H9 (cell line): ENCODE measurements around the gene RXFP1. TPM values are rescaled to one million over a fixed set of nuclear protein-coding genes. Genes with fewer than 3 reads are reported as not detected.

Source experiments
- DNase-seq: peaks from one replicate; pipeline ENCODE4 v3.0.0-alpha.2; 2017
- H2AFZ ChIP-seq: one replicate; pipeline ENCODE4 v1.6.1; 2013; ENCODE audit warnings: mild to moderate bottlenecking, low read length, control low read depth, moderate library complexity
- H2AK5ac ChIP-seq: 2 replicates; pipeline ENCODE4 v1.6.1; 2013; ENCODE audit warnings: low read length, control low read depth, mixed read lengths; ENCODE audit not compliant: insufficient read length
- H2BK120ac ChIP-seq: one replicate; pipeline ENCODE4 v1.6.1; 2013; ENCODE audit warnings: low read depth, mild to moderate bottlenecking, low read length, control low read depth, inconsistent platforms; ENCODE audit not compliant: poor library complexity, severe bottlenecking
- H2BK12ac ChIP-seq: 2 replicates; pipeline ENCODE4 v1.6.1; 2013; ENCODE audit warnings: low read length, control low read depth, mixed read lengths, low read depth; ENCODE audit not compliant: insufficient read length
- H2BK15ac ChIP-seq: 2 replicates; pipeline ENCODE4 v1.6.1; 2013; ENCODE audit warnings: low read depth, low read length, control low read depth
- H2BK20ac ChIP-seq: one replicate; pipeline ENCODE4 v1.6.1; 2013; ENCODE audit warnings: low read depth, mild to moderate bottlenecking, low read length, control low read depth, inconsistent platforms; ENCODE audit not compliant: poor library complexity, severe bottlenecking
- H2BK5ac ChIP-seq: 2 replicates; pipeline ENCODE4 v1.6.1; 2013; ENCODE audit warnings: low read length, control low read depth, mixed read lengths; ENCODE audit not compliant: insufficient read length
- H3K14ac ChIP-seq: 2 replicates; pipeline ENCODE4 v1.6.1; 2013; ENCODE audit warnings: low read length, control low read depth; ENCODE audit not compliant: insufficient read depth
- H3K18ac ChIP-seq: 2 replicates; pipeline ENCODE4 v1.6.1; 2013; ENCODE audit warnings: low read depth, mild to moderate bottlenecking, mixed read lengths, low read length, control low read depth; ENCODE audit not compliant: insufficient read length
- H3K23ac ChIP-seq: 2 replicates; pipeline ENCODE4 v1.6.1; 2013; ENCODE audit warnings: low read length, control low read depth, mixed read lengths, low read depth; ENCODE audit not compliant: insufficient read length
- H3K23me2 ChIP-seq: 2 replicates; pipeline ENCODE4 v1.6.1; 2013; ENCODE audit warnings: low read depth, mild to moderate bottlenecking, mixed read lengths, low read length, control low read depth; ENCODE audit not compliant: insufficient read length, poor library complexity, severe bottlenecking
- H3K27ac ChIP-seq: 2 replicates; pipeline ENCODE4 v1.5.1; 2013; ENCODE audit warnings: low read length, control low read depth, mixed read lengths, low read depth; ENCODE audit not compliant: insufficient read length
- H3K27me3 ChIP-seq: 2 replicates; pipeline ENCODE4 v1.6.1; 2013; ENCODE audit warnings: low read length, control low read depth, inconsistent platforms; ENCODE audit not compliant: insufficient read depth
- H3K4ac ChIP-seq: 2 replicates; pipeline ENCODE4 v1.6.1; 2013; ENCODE audit warnings: low read depth, mild to moderate bottlenecking, control low read depth, inconsistent platforms, low read length, moderate library complexity
- H3K4me1 ChIP-seq: 2 replicates; pipeline ENCODE4 v1.6.1; 2013; ENCODE audit warnings: low read length, control low read depth, inconsistent platforms; ENCODE audit not compliant: insufficient read depth
- H3K4me2 ChIP-seq: 2 replicates; pipeline ENCODE4 v1.6.1; 2013; ENCODE audit warnings: low read length, control low read depth, mixed read lengths; ENCODE audit not compliant: insufficient read length, insufficient read depth
- H3K56ac ChIP-seq: 2 replicates; pipeline ENCODE4 v1.6.1; 2013; ENCODE audit warnings: low read depth, mild to moderate bottlenecking, mixed read lengths, low read length, control low read depth; ENCODE audit not compliant: insufficient read length
- H3K79me1 ChIP-seq: 2 replicates; pipeline ENCODE4 v1.6.1; 2013; ENCODE audit warnings: low read depth, mild to moderate bottlenecking, moderate library complexity, low read length, control low read depth, inconsistent platforms; ENCODE audit not compliant: insufficient read depth, poor library complexity, severe bottlenecking
- H3K79me2 ChIP-seq: 2 replicates; pipeline ENCODE4 v1.6.1; 2013; ENCODE audit warnings: low read length, control low read depth, inconsistent platforms; ENCODE audit not compliant: insufficient read depth
- H3K9ac ChIP-seq: 2 replicates; pipeline ENCODE4 v1.6.1; 2013; ENCODE audit warnings: low read length, control low read depth, mixed read lengths; ENCODE audit not compliant: insufficient read length; ENCODE audit errors: extremely low read depth
- H3K9me3 ChIP-seq: one replicate; pipeline ENCODE4 v1.6.1; 2013; ENCODE audit warnings: low read depth, low read length, inconsistent platforms; ENCODE audit not compliant: control insufficient read depth
- H3T11ph ChIP-seq: one replicate; pipeline ENCODE4 v1.6.1; 2013; ENCODE audit warnings: mild to moderate bottlenecking, low read length, control low read depth, inconsistent platforms
- H4K20me1 ChIP-seq: one replicate; pipeline ENCODE4 v1.6.1; 2013; ENCODE audit not compliant: control insufficient read depth, insufficient read length, insufficient read depth
- H4K5ac ChIP-seq: 2 replicates; pipeline ENCODE4 v1.6.1; 2013; ENCODE audit warnings: low read depth, mild to moderate bottlenecking, mixed read lengths, low read length, control low read depth; ENCODE audit not compliant: insufficient read length
- H4K8ac ChIP-seq: replicated peaks from 2 replicates; pipeline ENCODE4 v1.6.1; 2013; ENCODE audit warnings: low read length, control low read depth, mixed read lengths, low read depth; ENCODE audit not compliant: insufficient read length
- H4K91ac ChIP-seq: 2 replicates; pipeline ENCODE4 v1.6.1; 2013; ENCODE audit warnings: low read depth, mild to moderate bottlenecking, moderate library complexity, mixed read lengths, low read length, control low read depth; ENCODE audit not compliant: insufficient read length
- H3K27ac Mint-ChIP-seq, 3 experiments: 2 replicates in 2 of 3; 3 replicates in 1 of 3; pipeline ENCODE4 v1.8.0; 2020 to 2021; ENCODE audit warnings: mixed read lengths in 3 of 3, mild to moderate bottlenecking in 1 of 3, moderate library complexity in 1 of 3
- H3K27me3 Mint-ChIP-seq: 2 replicates; pipeline ENCODE4 v1.8.0; 2021; ENCODE audit warnings: low read depth, mild to moderate bottlenecking, moderate library complexity, mixed read lengths
- H3K36me3 Mint-ChIP-seq, 3 experiments: 2 replicates in 2 of 3; 3 replicates in 1 of 3; pipeline ENCODE4 v1.8.0; 2020 to 2021; ENCODE audit warnings: low read depth in 3 of 3, mixed read lengths in 3 of 3; ENCODE audit not compliant: insufficient read depth in 1 of 3
- H3K4me1 Mint-ChIP-seq, 2 experiments: 2 replicates each; pipeline ENCODE4 v1.8.0; 2020; ENCODE audit warnings: mixed read lengths in 2 of 2
- H3K4me3 Mint-ChIP-seq, 2 experiments: 2 replicates in 1 of 2; 3 replicates in 1 of 2; pipeline ENCODE4 v1.8.0; 2020 to 2021; ENCODE audit warnings: mild to moderate bottlenecking in 2 of 2, mixed read lengths in 2 of 2, moderate library complexity in 1 of 2
- H3K9me3 Mint-ChIP-seq, 2 experiments: 2 replicates in 1 of 2; 3 replicates in 1 of 2; pipeline ENCODE4 v1.8.0; 2020; ENCODE audit warnings: mild to moderate bottlenecking in 2 of 2, mixed read lengths in 2 of 2, moderate library complexity in 1 of 2
- CTCF ChIP-seq: fragments of 200-600 bp; sonication (generic); conservative IDR thresholded peaks from 3 replicates; pipeline ENCODE4 v1.8.0; 2021; ENCODE audit warnings: antibody characterized with exemption, mild to moderate bottlenecking
- WGBS: extraction: QIAGEN DNeasy Blood & Tissue Kit; methylation state at CpG from one replicate; pipeline ENCODE4 v1.1.7; 2013; ENCODE audit warnings: missing lambda C conversion rate, low lambda C conversion rate, mixed read lengths; ENCODE audit not compliant: insufficient read length; ENCODE audit errors: extremely low coverage; 5-methylcytosine and 5-hydroxymethylcytosine counted together
- total RNA-seq: library from RNA; stranded (reverse); gene quantifications from 2 replicates; pipeline ENCODE4 v1.2.1, GENCODE V29; 2021

Gene RXFP1
- total RNA-seq, 1 experiment from 2014 or later: 0.17 TPM

GRCh38 chr4:158681629-158682028 is 159.9 kb downstream of the RXFP1 start:
- Histone ChIP-seq H2BK20ac (no peak overlapping the region), H3K27ac (no peak overlapping the region), H3K79me2 (no peaks in the 10 kb centered on the region), H4K20me1 (no peaks in the 10 kb centered on the region), H3K79me1 (no peaks in the 10 kb centered on the region), H3K56ac (no peak overlapping the region), H3K4ac (no peak overlapping the region), H3T11ph (no peak overlapping the region), H3K9ac (no peak overlapping the region), H3K9me3 (no peaks in the 10 kb centered on the region), H4K8ac (no peak overlapping the region), H2BK12ac (no peak overlapping the region), H4K91ac (no peak overlapping the region), H4K5ac (no peak overlapping the region), H3K23ac (no peak overlapping the region), H3K18ac (no peak overlapping the region), H2BK120ac (no peak overlapping the region), H2AK5ac (no peak overlapping the region), H3K23me2 (no peaks in the 10 kb centered on the region), H3K4me1 (no peaks in the 10 kb centered on the region), H2BK5ac (no peak overlapping the region), H3K14ac (no peak overlapping the region), H3K4me2 (no peak overlapping the region), H3K27me3 (no peaks in the 10 kb centered on the region), H2AFZ (no peak overlapping the region), H2BK15ac (no peak overlapping the region)
- DNase-seq: no peak
- no CpG with 5 or more reads among the region's 1 CpG for WGBS
- Mint-ChIP-seq H3K36me3 (no peaks in the 10 kb centered on the region), H3K27me3 (no peaks in the 10 kb centered on the region), H3K9me3 (no peaks in the 10 kb centered on the region), H3K4me1 (peaks cover 4 to 5% of the 10 kb centered on the region in 2 experiments; a peak in 3 of 4 replicates), H3K27ac (no peak overlapping the region), H3K4me3 (no peak overlapping the region)
- TF ChIP-seq CTCF: no peak
